Dermis blood vessel endothelial cell (primary cell): ENCODE results near the gene EEF1A1. TPM values are rescaled to one million over a fixed set of nuclear protein-coding genes. Genes with fewer than 3 reads are reported as not detected.
"Not testable (repeated sequence)": the region's sequence is repeated elsewhere in the genome, so short reads cannot be mapped to it uniquely, and the experiment has no call there.

Source experiments
- DNase-seq: peaks from one replicate; pipeline ENCODE4 v3.0.0; 2010
- total RNA-seq: library from RNA; depleted of rRNA; stranded (reverse); fragments of >200 nt; gene quantifications from 2 replicates; pipeline ENCODE4 v1.2.3, GENCODE V29; 2014

The EEF1A1 gene
- 21,419 and 26,919 TPM in 2 replicates for total RNA-seq

DNA sequence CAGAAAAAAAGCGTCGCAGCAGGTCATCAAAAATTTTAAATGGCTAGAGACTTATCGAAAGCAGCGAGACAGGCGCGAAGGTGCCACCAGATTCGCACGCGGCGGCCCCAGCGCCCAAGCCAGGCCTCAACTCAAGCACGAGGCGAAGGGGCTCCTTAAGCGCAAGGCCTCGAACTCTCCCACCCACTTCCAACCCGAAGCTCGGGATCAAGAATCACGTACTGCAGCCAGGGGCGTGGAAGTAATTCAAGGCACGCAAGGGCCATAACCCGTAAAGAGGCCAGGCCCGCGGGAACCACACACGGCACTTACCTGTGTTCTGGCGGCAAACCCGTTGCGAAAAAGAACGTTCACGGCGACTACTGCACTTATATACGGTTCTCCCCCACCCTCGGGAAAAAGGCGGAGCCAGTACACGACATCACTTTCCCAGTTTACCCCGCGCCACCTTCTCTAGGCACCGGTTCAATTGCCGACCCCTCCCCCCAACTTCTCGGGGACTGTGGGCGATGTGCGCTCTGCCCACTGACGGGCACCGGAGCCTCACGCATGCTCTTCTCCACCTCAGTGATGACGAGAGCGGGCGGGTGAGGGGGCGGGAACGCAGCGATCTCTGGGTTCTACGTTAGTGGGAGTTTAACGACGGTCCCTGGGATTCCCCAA lies at the start of gene EEF1A1:
TSS of gene EEF1A1 (minus strand) at position 345 of the 663 bp plus-strand sequence. CDS start 1,006 bp downstream, outside the sequence.
- DNase-seq = peak; percentile 100

DNA sequence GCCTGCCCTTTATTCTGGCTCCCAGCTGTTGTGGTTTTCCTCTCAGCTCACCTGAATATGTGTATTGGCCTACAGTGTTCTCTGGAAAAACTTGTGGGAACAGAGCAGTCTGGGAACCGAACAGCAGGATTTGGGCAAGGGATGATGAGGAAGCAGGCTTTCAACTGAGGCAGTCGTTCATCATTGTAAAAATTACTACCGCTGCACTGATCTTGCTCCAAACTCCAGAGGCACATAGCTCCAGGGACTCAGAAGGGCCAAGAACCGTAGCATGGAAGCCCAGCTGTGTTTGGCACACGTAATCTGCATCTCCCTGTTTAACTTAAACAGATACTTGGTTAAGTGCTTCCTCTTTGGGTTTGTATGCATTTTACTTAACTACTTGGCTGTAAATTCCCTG lies 48.3 kb upstream of the EEF1A1 start:
- no peak for DNase-seq

DNA sequence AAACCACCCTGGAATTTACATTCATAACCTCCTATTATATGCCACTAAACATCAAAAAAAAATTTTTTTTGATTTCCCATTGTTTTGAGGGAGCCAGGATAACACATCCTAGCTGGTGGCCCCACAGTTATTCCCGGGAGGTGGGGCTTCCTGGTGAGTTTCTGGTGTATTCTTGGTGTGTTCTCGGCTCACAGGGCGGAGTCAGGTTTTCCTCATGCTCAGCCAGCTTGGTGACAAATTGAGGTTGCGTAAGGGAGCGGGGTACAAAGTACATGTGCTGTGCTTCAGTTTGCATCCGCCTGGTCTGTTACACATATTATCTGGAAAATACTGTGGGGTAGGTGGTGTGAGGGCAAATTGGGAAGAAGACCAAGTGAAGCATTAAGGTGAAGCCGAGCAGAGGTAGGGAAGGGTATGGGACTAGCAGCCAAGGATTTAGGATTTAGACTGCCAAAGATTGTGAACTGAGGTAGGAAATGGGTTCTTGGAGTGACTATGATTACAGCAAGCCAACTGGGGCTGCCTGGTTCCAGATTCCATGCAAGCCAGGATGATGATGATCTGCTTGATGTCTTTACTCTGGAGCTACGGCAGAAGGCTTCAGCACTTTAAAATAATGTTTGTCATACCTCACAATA lies 46.2 kb upstream of the EEF1A1 start:
- peak; percentile 62 for DNase-seq

DNA sequence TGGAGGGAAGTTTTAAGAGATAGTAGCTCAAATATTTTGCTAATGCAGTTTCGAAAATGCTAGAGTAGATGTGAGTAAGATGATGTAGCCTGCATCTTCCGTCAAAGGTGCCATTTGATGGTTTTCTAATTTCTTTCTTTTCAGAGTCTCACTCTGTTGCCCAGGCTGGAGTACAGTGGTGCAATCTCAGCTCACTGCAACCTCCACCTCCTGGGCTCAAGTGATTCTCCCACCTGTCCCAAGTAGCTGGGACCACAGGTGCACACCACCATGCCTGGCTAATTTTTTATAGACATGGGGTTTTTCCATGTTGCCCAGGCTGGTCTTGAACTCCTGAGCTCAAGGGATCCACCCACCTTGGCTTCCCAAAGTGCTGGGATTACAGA lies 45.6 kb upstream of the EEF1A1 start:
- DNase-seq = not testable (repeated sequence)

DNA sequence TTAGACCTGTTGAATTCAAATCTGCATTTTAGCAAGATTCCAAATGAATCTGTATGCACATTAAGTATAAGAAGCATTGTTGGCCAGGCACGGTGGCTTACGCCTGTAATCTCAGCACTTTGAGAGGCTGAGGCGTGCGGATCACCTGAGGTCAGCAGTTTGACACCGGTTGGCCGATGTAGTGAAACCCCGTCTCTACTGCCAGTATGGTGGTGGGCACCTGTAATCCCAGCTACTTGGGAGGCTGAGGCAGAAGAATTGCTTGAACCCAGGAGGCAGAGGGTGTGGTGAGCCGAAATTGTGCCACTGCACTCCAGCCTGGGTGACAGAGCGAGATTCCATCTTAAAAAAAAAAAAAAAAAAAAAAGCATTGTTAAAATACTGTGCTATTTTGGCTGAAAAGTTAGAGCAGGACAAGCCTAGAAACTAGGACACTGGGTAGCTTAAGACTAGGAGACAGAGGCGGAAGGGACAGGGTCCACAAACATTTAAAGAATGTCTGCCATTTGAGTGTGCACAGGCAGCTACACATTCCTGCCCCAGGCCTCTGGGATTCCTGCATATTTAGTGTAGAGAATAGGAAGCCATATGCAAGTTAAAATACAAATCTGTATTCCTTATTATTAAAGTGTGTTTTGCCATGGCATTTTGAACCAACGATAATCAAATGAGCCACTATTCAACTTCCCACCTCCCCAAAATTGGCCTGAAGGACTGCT lies 45.1 kb upstream of the EEF1A1 start:
- peak; percentile 4 for DNase-seq

DNA sequence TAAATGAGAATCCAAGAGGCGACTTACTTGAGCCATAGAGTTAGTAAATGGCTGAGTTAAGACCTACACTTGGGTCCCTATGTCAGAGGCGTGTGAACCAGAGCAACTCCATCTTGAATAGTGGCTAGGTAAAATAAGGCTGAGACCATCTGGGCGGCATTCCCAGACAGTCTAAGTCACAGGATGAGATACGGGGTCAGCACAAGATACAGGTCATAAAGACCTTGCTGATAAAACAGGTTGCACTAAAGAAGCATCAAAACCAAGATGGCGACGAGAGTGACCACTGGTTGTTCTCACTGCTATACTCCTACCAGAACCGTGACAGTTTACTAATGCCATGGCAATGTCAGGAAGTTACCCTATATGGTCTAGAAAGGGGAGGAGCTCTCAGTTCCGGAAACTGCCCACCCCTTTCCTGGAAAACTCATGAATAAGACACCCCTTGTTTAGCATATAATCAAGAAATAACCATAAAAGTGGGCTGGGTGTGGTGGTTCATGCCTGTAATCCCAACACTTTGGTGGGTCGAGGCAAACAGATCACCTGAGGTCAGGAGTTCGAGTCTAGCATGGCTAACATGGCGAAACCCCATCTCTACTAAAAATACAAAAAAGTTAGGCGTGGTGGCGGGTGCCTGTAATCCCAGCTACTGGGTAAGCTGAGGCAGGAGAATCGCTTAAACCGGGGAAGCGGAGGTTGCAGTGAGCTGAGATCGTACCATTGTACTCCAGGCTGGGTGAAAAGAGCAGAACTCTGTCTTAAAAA lies 43.9 kb upstream of the EEF1A1 start:
- DNase-seq = no peak

DNA sequence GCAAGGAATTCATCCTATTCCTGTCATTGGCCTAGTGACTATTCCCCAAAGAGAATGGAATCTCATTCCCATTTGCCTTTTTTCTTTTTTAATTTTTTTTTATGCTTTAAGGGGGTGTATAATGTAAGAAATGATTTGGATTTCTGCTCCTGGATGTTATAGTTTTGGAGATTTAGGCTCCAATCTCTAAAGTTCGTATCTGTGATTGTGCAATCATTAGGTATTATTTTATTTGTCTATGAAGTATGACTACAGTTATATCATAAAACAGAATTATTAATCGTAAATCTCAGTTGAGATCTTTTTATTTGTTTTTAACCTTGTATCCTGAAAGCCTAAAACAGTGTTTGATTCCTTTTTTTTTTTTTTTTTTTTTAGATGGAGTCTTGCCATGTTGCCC lies 41.7 kb upstream of the EEF1A1 start:
- no peak for DNase-seq

DNA sequence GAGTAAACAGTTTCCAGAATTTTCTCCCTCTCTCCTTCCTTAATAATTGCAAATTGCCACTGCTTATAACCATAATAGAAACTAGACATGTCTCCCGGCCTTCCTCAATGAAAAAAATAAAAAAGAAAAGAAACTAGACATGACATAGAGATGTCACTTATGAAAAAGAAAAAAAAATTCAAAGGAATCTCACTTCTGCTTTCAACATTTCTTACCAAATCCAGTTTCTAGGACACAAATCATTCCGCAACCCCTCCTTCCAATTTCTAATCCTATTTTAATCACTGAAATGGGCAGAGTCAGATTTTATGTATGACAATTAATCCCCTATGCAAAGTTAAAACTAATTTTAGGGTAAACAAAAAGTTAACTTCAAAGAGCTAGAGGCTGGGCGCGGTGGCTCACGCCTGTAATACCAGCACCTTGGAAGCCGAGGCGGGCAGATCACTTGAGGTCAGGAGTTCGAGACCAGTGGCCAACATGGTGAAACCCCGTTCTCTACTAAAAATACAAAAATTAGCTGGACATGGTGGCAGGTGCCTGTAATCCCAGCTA lies 40.1 kb upstream of the EEF1A1 start:
- no peak for DNase-seq

DNA sequence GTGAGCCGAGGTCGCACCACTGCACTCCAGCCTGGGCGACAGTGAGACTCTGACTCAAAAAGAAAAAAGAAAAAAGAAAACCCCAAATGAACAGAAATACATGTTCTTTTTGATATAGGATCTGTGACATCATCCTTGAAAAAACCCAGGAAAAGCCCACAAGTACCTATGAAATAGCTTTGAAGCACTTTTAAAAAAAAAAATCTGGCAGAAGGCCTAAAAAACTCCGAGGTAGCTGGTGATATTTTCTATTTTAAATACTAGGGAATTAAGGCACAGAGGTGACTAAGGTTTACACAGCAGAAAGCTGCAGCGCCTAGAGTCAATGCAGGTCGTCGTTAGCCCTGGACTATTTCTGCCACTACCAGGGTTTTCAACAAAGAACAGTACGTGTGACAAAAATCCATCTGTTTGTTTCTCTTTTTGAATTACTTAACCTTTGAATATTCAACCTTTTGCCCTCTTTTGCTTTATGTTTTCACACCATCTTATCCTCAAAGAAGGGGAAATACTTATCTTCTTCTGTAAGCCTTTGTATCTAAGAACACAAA lies 39.4 kb upstream of the EEF1A1 start:
- no peak for DNase-seq

DNA sequence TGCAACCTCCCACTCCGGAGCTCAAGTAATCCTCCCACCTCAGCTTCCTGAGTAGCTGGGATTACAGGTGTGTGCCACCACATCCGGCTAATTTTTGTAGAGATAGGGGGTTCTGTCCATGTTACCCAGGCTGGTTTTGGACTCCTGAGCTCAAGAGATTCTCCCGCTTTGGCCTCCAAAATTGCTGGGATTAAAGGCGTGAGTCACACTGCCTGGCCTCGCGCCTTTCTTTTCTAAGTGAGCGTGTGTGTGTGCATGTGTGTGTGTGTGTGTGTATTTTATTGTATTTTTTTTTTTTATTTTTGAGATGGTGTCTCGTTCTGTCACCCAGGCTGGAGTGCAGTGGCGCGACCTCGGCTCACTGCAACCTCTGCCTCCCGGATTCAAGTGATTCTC lies 38.6 kb upstream of the EEF1A1 start:
- DNase-seq = not testable (repeated sequence)

DNA sequence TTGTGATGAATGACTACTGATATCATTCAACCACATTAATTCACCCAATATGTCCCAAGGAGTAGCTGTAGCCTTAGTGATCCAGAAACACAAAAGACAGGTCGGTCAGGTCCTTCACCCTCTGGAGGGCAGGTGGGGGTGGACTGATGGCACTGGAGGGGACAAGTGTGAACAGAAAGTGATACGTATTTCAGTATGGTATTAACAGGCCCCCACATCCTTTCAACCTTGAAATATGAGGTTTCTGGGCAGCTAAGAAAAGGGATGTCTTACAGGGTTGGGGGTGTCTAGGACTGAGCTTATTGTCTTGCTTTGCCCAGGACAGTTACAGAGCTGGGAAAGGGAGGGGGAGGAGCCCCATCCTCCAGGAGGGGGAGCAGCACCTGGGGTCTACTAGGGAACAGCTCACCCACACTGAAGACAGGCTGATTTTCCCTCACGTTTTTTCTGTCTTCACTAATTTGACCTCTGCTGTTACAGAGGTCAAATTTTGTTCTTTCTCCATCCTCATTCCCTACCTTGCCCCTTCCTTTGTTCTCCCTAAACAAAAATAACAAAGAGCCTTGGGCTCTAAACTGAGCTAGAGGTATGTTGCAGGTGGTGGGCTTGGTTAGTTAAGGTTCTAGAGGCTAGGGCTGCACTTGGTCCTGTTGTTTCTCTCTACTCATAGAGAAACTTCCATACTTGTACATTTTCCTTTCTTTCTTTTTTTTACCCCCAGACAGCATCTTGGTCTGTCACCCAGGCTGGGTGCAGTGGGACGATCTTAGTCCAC lies 38.0 kb upstream of the EEF1A1 start:
- no peak for DNase-seq

DNA sequence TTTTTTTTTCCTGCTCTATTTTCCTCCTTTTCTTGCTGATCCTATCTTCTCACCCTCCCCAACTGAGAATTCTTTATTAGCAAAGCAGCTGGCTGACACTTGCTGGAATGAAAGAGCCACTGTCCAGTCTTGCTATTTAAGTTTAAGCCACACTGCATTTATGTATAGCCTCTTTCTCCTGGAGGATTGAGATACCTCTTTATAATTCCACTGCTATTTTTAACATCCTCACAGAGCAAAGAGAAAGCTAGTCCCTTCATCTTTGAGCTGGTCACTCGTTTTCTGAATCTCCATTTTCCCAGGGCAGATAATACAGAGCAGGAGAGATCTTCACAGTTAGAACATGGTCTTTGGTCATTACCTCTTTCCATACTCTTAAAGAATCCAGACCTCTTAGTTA lies 36.0 kb upstream of the EEF1A1 start:
- no peak for DNase-seq

DNA sequence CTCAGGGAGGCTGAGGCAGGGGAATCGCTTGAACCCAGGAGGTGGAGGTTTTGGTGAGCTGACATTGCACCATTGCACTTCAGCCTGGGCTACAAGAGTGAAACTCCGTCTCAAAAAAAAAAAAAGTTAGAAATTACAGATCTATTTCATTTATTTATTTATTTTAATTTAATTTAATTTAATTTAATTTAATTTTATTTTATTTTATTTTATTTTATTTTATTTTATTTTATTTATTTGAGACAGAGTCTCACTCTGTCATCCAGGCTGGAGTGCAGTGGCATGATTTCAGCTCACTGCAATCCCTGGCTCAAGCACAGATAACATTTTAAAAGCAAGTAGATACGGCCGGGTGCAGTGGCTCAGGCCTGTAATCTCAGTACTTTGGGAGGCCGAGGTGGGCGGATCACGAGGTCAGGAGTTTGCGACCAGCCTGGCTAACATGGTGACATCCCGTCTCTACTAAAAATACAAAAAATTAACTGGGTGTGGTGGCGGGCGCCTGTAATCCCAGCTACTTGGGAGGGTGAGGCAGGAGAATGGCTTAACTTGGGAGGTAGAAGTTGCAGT lies 34.6 kb upstream of the EEF1A1 start:
- not testable (repeated sequence) for DNase-seq

DNA sequence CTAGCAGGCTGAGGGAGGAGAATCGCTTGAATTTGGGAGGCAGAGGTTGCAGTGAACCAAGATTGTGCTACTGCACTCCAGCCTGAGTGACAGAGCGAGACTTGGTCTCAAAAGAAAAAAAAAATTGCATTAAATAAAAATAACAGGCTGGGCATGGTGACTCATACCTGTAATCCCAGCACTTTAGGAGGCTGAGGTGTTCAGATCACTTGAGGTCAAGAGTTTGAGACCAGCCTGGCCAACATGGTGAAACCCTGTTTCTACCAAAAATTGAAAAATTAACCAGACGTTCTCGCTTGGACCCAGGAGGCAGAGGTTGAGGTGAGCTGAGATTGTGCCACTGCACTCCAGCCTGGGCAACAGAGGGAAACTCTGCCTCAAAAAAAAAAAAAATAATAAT lies 30.3 kb upstream of the EEF1A1 start:
- not testable (repeated sequence) for DNase-seq

DNA sequence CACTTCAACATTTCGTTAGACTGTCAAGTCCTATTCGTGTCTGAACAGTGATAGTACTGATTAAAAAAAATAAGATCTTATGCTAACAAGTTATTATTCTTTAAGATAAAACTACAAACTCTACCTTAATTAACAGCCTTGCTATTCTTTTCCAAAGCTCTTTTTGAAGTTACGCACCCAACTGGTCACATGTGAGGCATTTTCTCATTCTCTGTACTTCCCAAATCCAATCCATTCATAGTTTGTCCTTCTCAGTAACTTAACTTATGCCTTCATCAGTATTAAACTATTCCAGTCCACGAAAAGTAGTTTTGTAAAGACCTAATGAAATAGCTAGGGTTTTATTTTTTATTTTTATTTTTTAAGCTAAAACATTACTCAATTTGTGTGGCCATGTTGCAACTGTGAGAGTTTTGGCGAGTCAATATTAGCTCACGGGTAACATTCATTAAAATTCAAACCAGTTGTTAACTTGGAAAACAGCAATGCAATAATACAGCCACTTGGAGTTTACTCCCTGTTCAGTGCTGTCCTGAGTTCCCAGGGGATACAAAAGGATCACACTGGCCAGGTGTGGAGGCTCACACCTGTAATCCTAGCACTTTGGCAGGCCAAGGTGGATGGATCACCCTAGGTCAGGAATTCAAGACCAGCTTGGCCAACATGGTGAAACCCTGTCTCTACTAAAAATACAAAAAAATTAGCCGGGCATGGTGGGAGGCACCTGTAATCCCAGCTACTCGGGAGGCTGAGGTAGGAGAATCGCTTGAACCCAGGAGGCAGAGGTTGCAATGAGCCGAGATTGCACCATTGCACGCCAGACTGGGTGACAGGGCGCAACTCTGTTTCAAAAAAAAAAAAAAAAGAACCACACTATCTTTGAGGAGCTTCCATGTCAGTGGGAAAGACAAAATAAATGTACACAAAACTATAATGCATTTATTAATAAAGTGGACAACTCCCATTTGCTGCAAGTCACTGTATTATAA lies 27.9 kb upstream of the EEF1A1 start:
- no peak for DNase-seq

DNA sequence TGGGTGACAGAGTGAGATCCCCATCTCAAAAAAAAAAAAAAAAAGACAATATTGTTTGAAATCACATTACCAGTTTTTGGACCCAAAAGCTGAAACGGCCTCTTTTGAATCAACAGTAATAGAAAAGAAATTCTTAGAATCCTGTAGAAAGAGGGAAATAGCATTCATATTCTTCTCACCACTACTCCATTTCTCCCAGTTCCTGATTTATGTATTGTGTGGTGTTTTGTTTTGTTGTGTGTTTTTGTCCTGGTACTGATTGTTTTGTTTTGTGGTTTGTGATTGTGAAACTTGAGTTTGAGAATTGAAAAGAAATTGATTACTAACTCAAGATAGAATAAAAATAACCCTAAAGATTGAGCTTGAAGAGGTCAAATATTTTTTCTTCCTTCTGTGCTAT lies 26.2 kb upstream of the EEF1A1 start:
- DNase-seq = no peak

DNA sequence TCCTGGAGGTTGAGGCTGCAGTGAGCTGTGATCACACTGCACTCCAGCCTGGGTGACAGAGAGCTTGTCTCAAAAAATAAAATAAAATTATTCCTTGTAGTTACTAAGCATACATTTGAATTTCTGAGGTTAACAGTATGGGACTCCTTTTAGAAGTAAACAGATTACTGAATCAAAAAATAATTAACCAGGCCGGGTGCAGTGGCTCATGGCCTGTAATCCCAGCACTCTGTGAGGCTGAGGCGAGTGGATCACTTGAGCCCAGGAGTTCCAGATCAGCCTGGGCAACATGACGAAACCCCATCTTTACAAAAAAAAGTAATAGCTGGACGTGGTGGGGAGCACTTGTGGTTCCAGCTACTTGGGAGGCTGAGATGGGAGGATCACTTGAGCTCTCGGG lies 22.1 kb upstream of the EEF1A1 start:
- DNase-seq = no peak

DNA sequence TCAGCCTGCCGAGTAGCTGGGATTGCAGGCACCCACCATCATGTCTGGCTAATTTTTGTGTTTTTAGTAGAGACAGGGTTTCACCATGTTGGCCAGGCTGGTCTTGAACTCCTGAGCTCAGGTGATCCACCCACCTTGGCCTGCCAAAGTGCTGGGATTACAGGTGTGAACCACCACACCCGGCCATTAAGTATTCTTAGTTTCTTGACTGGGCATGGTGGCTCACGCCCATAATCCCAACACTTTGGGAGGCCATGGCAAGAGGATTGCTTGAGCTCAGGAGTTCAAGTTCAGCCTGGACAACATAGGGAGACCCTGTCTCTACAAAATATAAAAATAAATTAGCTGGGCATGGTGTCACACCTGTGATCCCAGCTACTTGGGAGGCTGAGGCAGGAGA lies 21.6 kb upstream of the EEF1A1 start:
- DNase-seq = not testable (repeated sequence)

DNA sequence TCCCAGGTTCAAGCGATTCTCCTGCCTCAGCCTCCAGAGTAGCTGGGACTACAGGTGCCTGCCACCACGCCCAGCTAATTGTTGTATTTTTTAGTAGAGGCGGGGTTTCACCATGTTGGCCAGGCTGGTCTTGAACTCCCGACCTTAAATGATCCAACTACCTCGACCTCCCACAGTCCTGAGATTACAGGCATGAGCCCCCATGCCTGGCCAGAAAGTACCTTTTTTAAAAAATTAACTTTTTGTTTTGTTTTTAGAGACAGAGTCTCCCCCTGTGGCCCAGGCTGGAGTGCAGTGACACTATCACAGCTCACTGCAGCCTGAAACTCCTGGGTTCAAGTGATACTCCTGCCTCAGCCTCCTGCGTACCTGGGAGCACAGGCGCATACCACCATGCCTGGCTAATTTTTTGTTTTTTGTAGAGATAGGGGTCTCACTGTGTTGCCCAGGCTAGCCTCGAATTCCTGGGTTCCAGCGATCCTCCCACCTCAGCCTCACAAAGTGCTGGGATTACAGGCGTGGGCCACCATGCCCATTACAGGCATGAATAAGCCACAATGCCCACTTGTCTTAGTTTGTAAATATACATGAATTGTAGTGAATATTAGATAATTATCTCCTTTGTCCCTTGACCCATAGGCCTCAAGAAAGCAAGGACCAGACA lies 17.4 kb upstream of the EEF1A1 start:
- no peak for DNase-seq

DNA sequence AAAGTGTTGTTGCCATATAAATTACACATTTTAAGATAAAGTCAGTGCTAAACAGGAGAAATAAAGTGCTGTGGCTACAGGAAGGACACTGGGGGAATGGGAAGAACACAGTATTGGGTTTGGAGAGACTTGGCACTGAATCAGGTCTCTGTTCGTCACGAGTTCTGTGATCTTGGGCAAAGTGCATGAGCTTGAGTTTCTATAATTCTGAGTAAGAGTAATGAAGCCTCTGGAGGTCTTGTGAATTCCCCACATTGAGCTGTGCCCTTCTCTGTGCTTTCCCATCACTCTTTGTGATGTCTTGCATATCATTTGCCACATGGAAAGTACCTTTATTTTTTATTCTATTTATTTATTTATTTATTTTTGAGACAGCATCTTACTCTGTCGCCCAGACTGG lies 16.8 kb upstream of the EEF1A1 start:
- no peak for DNase-seq
